GM12892 (cell line): ENCODE measurements around the gene SLC17A3.

Source experiments
- DNase-seq: peaks from one replicate; pipeline ENCODE4 v3.0.0; 2011; ENCODE audit not compliant: insufficient read length
- FAIRE-seq: peaks from 2 replicates; lab custom pipeline; 2011; peaks lifted over from hg19 to GRCh38; lab: Jason Lieb, UNC
- POLR2A ChIP-seq: IDR thresholded peaks from 2 replicates; pipeline ENCODE4 v1.6.1; 2011; ENCODE audit warnings: low read depth, low read length, control low read depth
- POLR2AphosphoS5 ChIP-seq: IDR thresholded peaks from 2 replicates; pipeline ENCODE4 v1.6.1; 2011; ENCODE audit warnings: low read depth, low read length, control low read depth
- TAF1 ChIP-seq: IDR thresholded peaks from 2 replicates; pipeline ENCODE4 v1.6.1; 2011; ENCODE audit warnings: low read depth, mild to moderate bottlenecking, control low read depth, low read length, borderline replicate concordance

SLC17A3 gene

GRCh38 chr6:25821341-25821740 is 52.7 kb downstream of the SLC17A3 start:
- TF ChIP-seq POLR2A, result no peak
- TF ChIP-seq TAF1, result no peak
- TF ChIP-seq POLR2AphosphoS5, result no peak
- no peak for DNase-seq
- FAIRE-seq, result no peak

GRCh38 chr6:25816252-25816651 is 57.8 kb downstream of the SLC17A3 start:
- TF ChIP-seq TAF1 (no peak), POLR2A (no peak), POLR2AphosphoS5 (no peak)
- DNase-seq, result no peak
- no peak for FAIRE-seq

- DNase-seq (no peak), FAIRE-seq (no peak)
- TF ChIP-seq POLR2AphosphoS5 (no peak), TAF1 (no peak), POLR2A (no peak)
These were observed 58.8 kb downstream of the SLC17A3 start for GRCh38 chr6:25815194-25815593.

- FAIRE-seq (no peak), DNase-seq (no peak)
- TF ChIP-seq POLR2A (no peak), POLR2AphosphoS5 (no peak), TAF1 (no peak)
These were observed 69.2 kb downstream of the SLC17A3 start for GRCh38 chr6:25804804-25805203.

- FAIRE-seq, result no peak
- DNase-seq, result no peak
- TF ChIP-seq POLR2AphosphoS5 (no peak), TAF1 (no peak), POLR2A (no peak)
These were observed 72.6 kb downstream of the SLC17A3 start for GRCh38 chr6:25801436-25801835.
